HG03196 (cell line): ENCODE measurements around the gene POLDIP2.

ENCODE experiments used
- ATAC-seq: cut with Tn5 transposase; IDR thresholded peaks from one replicate; pipeline ENCODE4 v1.9.1; 2021; ENCODE audit not compliant: unreplicated experiment

POLDIP2 gene

GRCh38 chr17:28390984-28391383 is 33.7 kb upstream of the POLDIP2 start:
- no peak for ATAC-seq

- no peak for ATAC-seq
These were observed 33.2 kb upstream of the POLDIP2 start for GRCh38 chr17:28390563-28390962.

GRCh38 chr17:28390141-28390540 is 32.8 kb upstream of the POLDIP2 start:
- ATAC-seq: no peak

GRCh38 chr17:28388106-28388505 is 30.8 kb upstream of the POLDIP2 start:
- ATAC-seq: no peak

- ATAC-seq: no peak
These were observed 29.1 kb upstream of the POLDIP2 start for GRCh38 chr17:28386391-28386790.

GRCh38 chr17:28385406-28385805 is 28.1 kb upstream of the POLDIP2 start:
- ATAC-seq: no peak

- peak; percentile 9 for ATAC-seq
These were observed 27.7 kb upstream of the POLDIP2 start for GRCh38 chr17:28385037-28385400.

- ATAC-seq: peak; percentile 55
These were observed 27.1 kb upstream of the POLDIP2 start for GRCh38 chr17:28384281-28385036.

GRCh38 chr17:28381141-28381825 is 24.0 kb upstream of the POLDIP2 start:
- no peak for ATAC-seq

GRCh38 chr17:28379814-28380801 is 22.8 kb upstream of the POLDIP2 start:
- ATAC-seq: no peak

GRCh38 chr17:28372945-28373274 is 15.6 kb upstream of the POLDIP2 start:
- ATAC-seq: no peak

- peak; percentile 13 for ATAC-seq
These were observed 15.0 kb upstream of the POLDIP2 start for GRCh38 chr17:28372203-28372944.

- peak; percentile 74 for ATAC-seq
These were observed 14.2 kb upstream of the POLDIP2 start, which contains the start of gene SARM1 for GRCh38 chr17:28371245-28372202. SARM1 (plus strand) TSS chr17:28371694; CDS start chr17:28372033, 339 bp downstream.

- ATAC-seq: no peak
These were observed 13.4 kb upstream of the POLDIP2 start for GRCh38 chr17:28370744-28371103.

GRCh38 chr17:28370035-28370743 is 12.9 kb upstream of the POLDIP2 start, which contains the start of gene VTN:
VTN (minus strand) TSS chr17:28370307; CDS start chr17:28370203, 104 bp downstream.
- ATAC-seq: no peak

GRCh38 chr17:28369684-28370034 is 12.3 kb upstream of the POLDIP2 start:
- no peak for ATAC-seq

- ATAC-seq: no peak
These were observed 11.8 kb upstream of the POLDIP2 start for GRCh38 chr17:28368915-28369683.

- ATAC-seq: no peak
These were observed 11.0 kb upstream of the POLDIP2 start for GRCh38 chr17:28368306-28368831.
